SK-N-SH treated with all-trans-retinoic acid at 6 μM for 48 hours (cell line): ENCODE data around the gene MATN4.

Source experiments
- CSDC2 ChIP-seq: fragments of 250-450 bp; sonication (Bioruptor Pico); IDR thresholded peaks from 2 replicates; pipeline ENCODE4 v1.5.0; 2020; ENCODE audit warnings: mild to moderate bottlenecking, moderate library complexity
- OSR1 ChIP-seq: fragments of 250-450 bp; sonication (Bioruptor Pico); IDR thresholded peaks from 2 replicates; pipeline ENCODE4 v1.8.0; 2022; ENCODE audit warnings: moderate library complexity, mild to moderate bottlenecking, inconsistent platforms
- PPARA ChIP-seq: fragments of 250-450 bp; sonication (Bioruptor Pico); IDR thresholded peaks from 2 replicates; pipeline ENCODE4 v1.5.0; 2020; ENCODE audit warnings: mild to moderate bottlenecking, borderline replicate concordance
- SNAI2 ChIP-seq: fragments of 250-450 bp; sonication (Bioruptor Pico); IDR thresholded peaks from 2 replicates; pipeline ENCODE4 v1.5.0; 2020; ENCODE audit warnings: mild to moderate bottlenecking, moderate library complexity
- ZC3H10 ChIP-seq: fragments of 250-450 bp; sonication (Bioruptor Pico); IDR thresholded peaks from 2 replicates; pipeline ENCODE4 v1.5.1; 2021; ENCODE audit warnings: mild to moderate bottlenecking, moderate library complexity
- ZFP3 ChIP-seq: fragments of 250-450 bp; sonication (Bioruptor Pico); IDR thresholded peaks from 2 replicates; pipeline ENCODE4 v1.5.0; 2020; ENCODE audit warnings: mild to moderate bottlenecking, moderate library complexity
- TF ChIP-seq, protein P1 (sequence below): fragments of 250-450 bp; sonication (Bioruptor Pico); IDR thresholded peaks from 2 replicates; pipeline ENCODE4 v1.5.1; 2020; ENCODE audit warnings: low read depth, mild to moderate bottlenecking, moderate library complexity

DNA sequence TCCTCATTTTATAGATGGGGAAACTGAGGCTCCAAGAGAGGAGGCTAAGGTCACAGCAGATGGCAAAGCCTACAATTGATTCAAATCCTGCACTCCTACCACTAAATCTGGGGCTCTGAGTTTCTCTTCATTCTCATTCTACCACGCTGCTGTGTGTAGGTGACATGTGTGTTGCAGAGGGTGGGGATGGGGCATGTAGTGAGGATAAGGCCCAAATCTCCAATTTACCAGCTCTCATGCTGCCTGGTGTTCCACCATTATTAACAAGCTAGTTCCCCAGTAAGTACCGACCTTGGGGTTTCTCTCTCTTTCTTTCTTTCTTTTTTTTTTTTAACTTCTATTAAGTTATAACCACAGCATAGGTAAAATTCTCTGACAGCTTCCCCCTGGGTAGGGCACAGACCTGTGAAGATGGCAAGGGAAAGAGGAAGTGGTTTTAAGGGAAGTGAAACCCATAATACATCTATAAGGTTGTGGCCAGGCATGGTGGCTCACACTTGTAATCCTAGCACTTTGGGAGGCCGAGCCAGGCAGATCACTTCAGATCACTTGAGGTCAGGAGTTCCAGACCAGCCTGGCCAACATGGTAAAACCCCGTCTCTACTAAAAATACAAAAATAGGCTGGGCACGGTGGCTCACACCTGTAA lies 13.0 kb upstream of the MATN4 start:
- TF ChIP-seq ZFP3 (no peak), SNAI2 (no peak), CSDC2 (CRISPR knock-in tag) (no peak), PPARA (no peak), ZC3H10 (CRISPR knock-in tag) (no peak), OSR1 (CRISPR knock-in tag) (no peak)
- TF ChIP-seq, protein P1, sequence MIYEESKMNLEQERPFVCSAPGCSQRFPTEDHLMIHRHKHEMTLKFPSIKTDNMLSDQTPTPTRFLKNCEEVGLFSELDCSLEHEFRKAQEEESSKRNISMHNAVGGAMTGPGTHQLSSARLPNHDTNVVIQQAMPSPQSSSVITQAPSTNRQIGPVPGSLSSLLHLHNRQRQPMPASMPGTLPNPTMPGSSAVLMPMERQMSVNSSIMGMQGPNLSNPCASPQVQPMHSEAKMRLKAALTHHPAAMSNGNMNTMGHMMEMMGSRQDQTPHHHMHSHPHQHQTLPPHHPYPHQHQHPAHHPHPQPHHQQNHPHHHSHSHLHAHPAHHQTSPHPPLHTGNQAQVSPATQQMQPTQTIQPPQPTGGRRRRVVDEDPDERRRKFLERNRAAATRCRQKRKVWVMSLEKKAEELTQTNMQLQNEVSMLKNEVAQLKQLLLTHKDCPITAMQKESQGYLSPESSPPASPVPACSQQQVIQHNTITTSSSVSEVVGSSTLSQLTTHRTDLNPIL (CRISPR knock-in tag) = no peak
